SU-DHL-6 (cell line): ENCODE measurements around the gene DEGS1.

Source experiments
- H2AFZ ChIP-seq: fragments of 200-600 bp; sonication (generic); 2 replicates; pipeline ENCODE4 v1.6.1; 2014; ENCODE audit warnings: low read depth, mild to moderate bottlenecking, moderate library complexity, mixed read lengths, antibody characterized with exemption, low read length; ENCODE audit not compliant: severe bottlenecking
- H3F3A ChIP-seq: fragments of 200-600 bp; shearing (Covaris generic); 2 replicates; pipeline ENCODE4 v1.6.0; 2016; ENCODE audit warnings: antibody characterized with exemption, mild to moderate bottlenecking; ENCODE audit not compliant: insufficient read depth
- H3K27ac ChIP-seq: fragments of 200-600 bp; sonication (generic); 2 replicates; pipeline ENCODE4 v1.5.1; 2016; ENCODE audit warnings: low read depth, mild to moderate bottlenecking, low read length, moderate library complexity, mixed read lengths
- H3K27me3 ChIP-seq: fragments of 200-600 bp; sonication (generic), shearing (Covaris generic); 2 replicates; pipeline ENCODE4 v1.6.0; 2014; ENCODE audit warnings: mild to moderate bottlenecking, low read length
- H3K36me3 ChIP-seq: fragments of 200-600 bp; sonication (generic); 2 replicates; pipeline ENCODE4 v1.6.1; 2014; ENCODE audit warnings: mild to moderate bottlenecking, low read length, mixed read lengths
- H3K4me2 ChIP-seq: fragments of 300-600, 200-600 bp; shearing (Covaris generic), sonication (generic); 2 replicates; pipeline ENCODE4 v1.6.0; 2014; ENCODE audit warnings: low read length, low read depth, mild to moderate bottlenecking; ENCODE audit not compliant: poor library complexity, severe bottlenecking
- H3K4me3 ChIP-seq: fragments of 200-600 bp; sonication (generic); 2 replicates; pipeline ENCODE4 v1.5.1; 2014; ENCODE audit warnings: antibody characterized with exemption, low read length, mild to moderate bottlenecking, mixed read lengths; ENCODE audit not compliant: insufficient read depth, poor library complexity, severe bottlenecking
- H3K79me2 ChIP-seq: fragments of 200-600 bp; sonication (generic); 2 replicates; pipeline ENCODE4 v1.6.1; 2014; ENCODE audit warnings: mild to moderate bottlenecking, low read length, moderate library complexity; ENCODE audit not compliant: insufficient read depth
- H3K9ac ChIP-seq: fragments of 200-600 bp; sonication (generic); 2 replicates; pipeline ENCODE4 v1.7.0; 2014; ENCODE audit warnings: mild to moderate bottlenecking, low read length
- H3K9me2 ChIP-seq: fragments of 200-600 bp; sonication (generic); replicated peaks from 2 replicates; pipeline ENCODE4 v1.6.1; 2014; ENCODE audit warnings: low read length; ENCODE audit not compliant: insufficient read depth
- H3K9me3 ChIP-seq: fragments of 200-600 bp; sonication (generic); 2 replicates; pipeline ENCODE4 v1.6.1; 2014; ENCODE audit warnings: low read length, mixed read lengths; ENCODE audit not compliant: insufficient read depth
- H4K20me1 ChIP-seq: fragments of 200-600 bp; sonication (generic); 2 replicates; pipeline ENCODE4 v1.6.1; 2014; ENCODE audit warnings: low read depth, mild to moderate bottlenecking, antibody characterized with exemption, low read length, moderate library complexity, mixed read lengths
- CTCF ChIP-seq: fragments of 200-600 bp; sonication (generic); IDR thresholded peaks from one replicate; pipeline ENCODE4 v1.5.1; 2017; ENCODE audit warnings: antibody characterized with exemption, mild to moderate bottlenecking, low read length, moderate library complexity; ENCODE audit not compliant: insufficient read depth, poor library complexity, severe bottlenecking
- EZH2phosphoT487 ChIP-seq: fragments of 200-600 bp; sonication (generic), shearing (Covaris generic); conservative IDR thresholded peaks from 2 replicates; pipeline ENCODE4 v1.6.1; 2018; ENCODE audit warnings: mild to moderate bottlenecking, antibody characterized with exemption, low read length, moderate library complexity, mixed read lengths

Gene DEGS1

GRCh38 chr1:224238756-224239155 is 55.7 kb downstream of the DEGS1 start:
- TF ChIP-seq CTCF (no peak), EZH2phosphoT487 (no peak)
- H3K9me2 ChIP-seq = no peaks in the 10 kb centered on the region
- H3K27ac ChIP-seq = no peak overlapping the region
- H3K9me3 ChIP-seq = no peaks in the 10 kb centered on the region
- no peak overlapping the region for H2AFZ ChIP-seq
- H3K4me3 ChIP-seq = no peak overlapping the region
- H4K20me1 ChIP-seq = no peaks in the 10 kb centered on the region
- H3F3A ChIP-seq = no peaks in the 10 kb centered on the region
- no peaks in the 10 kb centered on the region for H3K36me3 ChIP-seq
- no peaks in the 10 kb centered on the region for H3K27me3 ChIP-seq
- H3K4me2 ChIP-seq = no peak overlapping the region
- no peaks in the 10 kb centered on the region for H3K79me2 ChIP-seq
- H3K9ac ChIP-seq = no peak overlapping the region
